HepG2 (cell line): Measurements from ENCODE around the gene ASIC5.

Experiments used
- POLR2A ChIP-seq, 2 experiments: IDR thresholded peaks; 2 replicates each; pipeline ENCODE4 v1.6.1; 2011; ENCODE audit warnings: low read depth in 2 of 2, low read length in 2 of 2, mild to moderate bottlenecking in 1 of 2, moderate library complexity in 1 of 2; ENCODE audit not compliant: insufficient read depth in 1 of 2
- ZNF768 ChIP-seq: sonication (generic); formaldehyde crosslinking; IDR thresholded peaks from 2 replicates; pipeline ENCODE4 v1.4.0; 2020; ENCODE audit warnings: missing genetic modification reagents

DNA sequence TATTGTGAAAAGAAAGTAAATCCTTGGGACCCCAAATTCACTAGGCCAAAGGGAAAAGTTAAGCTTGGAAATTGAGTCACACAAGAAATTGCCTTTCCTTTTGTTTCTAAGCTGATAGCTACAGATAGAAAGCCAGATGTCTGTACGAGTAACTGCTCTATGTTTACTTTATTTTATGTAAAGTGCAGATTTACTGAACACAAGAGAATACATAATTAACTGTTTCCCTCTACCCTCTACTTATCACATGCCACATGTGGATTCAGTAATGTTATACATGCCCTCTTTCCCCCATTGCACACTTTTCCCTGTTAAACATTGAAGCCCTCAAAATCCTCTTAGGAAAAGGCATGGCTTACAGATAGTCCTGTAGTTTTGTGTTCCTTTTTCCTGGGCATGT lies 21.0 kb upstream of the ASIC5 start:
- TF ChIP-seq POLR2A (IDR thresholded peaks at IDR 0.05; ENCODE audit: insufficient read depth in 1 of 2, low read depth in 2 of 2, low read length in 2 of 2) (no peak), ZNF768 (CRISPR knock-in tag) (no peak)
